GM12874 (cell line): ENCODE measurements around the gene DMD.

Experiments used
- CTCF ChIP-seq: IDR thresholded peaks from 2 replicates; pipeline ENCODE4 v1.5.1; 2011; ENCODE audit warnings: low read depth, mild to moderate bottlenecking, control low read depth, low read length, moderate library complexity; ENCODE audit not compliant: insufficient read depth

Gene DMD

DNA sequence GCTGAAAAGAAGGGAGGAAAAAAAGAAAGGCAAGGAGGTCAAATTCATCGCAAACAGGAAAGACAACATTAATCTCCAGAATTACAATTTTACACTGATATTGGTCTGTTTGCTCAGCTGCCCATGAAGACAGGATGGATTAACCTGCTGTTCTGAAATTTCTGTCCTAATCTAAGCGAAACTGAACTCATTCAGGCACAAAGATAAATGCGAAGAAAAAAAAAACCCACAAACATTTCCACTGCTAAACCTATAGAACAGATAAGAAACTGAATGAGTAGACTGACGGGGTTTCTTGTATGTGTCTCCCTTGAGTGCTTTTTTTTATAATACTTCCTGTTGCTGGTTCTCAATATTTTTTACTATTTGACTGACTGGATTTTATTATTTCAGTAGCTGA is 1887.7 kb downstream of the DMD start:
- no peak for TF ChIP-seq CTCF

DNA sequence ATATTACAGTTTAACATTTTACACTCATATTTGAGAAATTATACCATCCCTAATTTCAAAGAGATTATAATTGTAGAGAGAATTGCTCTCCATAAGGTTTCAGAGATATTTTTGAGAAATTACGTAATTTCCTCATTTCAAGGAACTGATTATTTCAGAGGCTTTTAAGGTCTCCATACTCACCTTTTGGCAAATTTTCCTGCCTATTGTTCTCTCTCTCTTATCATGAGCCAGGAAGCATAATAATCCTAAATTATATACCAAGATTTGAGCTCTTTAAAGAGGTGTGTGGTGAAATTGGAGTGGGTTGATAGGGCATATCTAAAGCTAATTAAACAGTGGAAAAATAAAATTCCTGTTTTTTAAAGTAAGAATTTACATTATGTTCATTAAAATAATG is 1890.6 kb downstream of the DMD start:
- TF ChIP-seq CTCF: no peak

DNA sequence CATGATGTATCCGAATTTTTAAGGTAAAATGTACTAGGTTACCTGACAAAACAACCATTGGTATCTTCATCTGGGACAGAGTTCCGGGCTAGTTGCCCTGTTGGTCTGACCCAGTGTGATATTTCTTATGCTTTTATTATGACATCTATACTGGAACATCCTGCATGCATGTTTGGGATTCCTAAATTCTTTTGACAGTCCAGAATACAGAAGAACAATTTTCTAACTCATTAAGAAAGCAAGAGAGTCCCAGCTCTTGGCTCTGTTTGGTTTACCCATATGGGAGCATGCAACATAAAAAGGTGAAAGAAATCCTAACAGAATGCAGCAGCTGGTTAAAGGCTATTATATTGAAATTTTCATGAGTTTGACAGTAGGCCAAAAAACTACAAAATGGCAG is 1891.8 kb downstream of the DMD start:
- TF ChIP-seq CTCF: no peak

- TF ChIP-seq CTCF: no peak
Measured at GRCh38 chrX:31318866-31319265, 1892.5 kb downstream of the DMD start.

- TF ChIP-seq CTCF: no peak
Measured at GRCh38 chrX:31316340-31316991, 1894.9 kb downstream of the DMD start.

- no peak for TF ChIP-seq CTCF
Measured at GRCh38 chrX:31314921-31315320, 1896.4 kb downstream of the DMD start.

DNA sequence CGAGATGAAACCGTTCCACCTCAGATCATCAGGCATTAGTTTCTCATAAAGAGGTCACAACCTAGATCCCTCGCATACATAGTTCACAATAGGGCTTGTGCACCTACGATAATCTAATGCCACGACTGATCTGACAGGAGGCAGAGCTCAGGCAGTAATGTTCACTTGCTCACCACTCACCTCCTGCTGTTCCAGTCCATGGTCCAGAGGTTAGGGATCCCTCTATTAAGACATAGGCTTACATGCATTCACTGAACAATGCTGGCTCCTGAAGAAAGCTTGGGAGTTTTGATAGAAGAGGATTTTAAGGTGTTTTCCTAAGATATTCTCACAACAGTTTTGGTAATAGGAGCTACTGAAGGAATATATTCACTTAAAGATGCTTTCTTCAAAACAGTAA is 1903.4 kb downstream of the DMD start:
- no peak for TF ChIP-seq CTCF

DNA sequence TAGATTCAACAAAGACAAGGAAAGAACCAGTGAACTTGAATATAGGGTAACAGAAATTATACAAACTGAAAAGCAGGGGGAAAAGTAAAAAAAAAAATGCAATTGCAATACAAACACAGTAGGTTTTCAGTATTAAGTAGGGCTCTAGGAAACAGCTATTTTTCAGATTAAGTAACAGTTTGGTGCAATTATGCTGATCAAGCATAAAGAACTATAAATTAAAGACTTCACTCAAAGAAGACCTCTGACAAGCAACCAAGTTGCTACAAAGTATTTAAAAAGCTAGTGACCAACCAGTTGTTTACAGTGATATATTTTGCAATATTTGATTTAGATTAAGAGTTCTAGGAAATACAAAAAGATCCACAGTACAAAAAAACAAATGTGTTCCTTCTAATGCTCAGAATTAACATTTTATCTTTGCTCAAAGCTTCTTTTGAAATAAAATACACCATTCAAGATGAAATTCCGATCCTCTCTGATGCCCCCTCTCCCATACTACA is 1908.7 kb downstream of the DMD start:
- no peak for TF ChIP-seq CTCF
